Purkinje cell (primary cell): Measurements from ENCODE around the gene GKN1. TPM values are rescaled to one million over a fixed set of nuclear protein-coding genes. Genes with fewer than 3 reads are reported as not detected.

Experiments used
- polyA plus RNA-seq: library from polyadenylated mRNA; unstranded; fragments of >200 nt; fragmentation: Nextera tagmentation; gene quantifications from 2 replicates; pipeline ENCODE4 v1.2.1, GENCODE V29; 2014

The GKN1 gene
- 2.8 and 5.7 TPM in 2 replicates for polyA plus RNA-seq

GRCh38 chr2:68974251-68974650, at the start of gene GKN1:
Gene GKN1 (plus strand): TSS chr2:68974636. CDS start chr2:68974678, 42 bp downstream.

GRCh38 chr2:68952887-68953521, 21.4 kb upstream of the GKN1 start, which contains the start of gene GKN2:
Gene GKN2 (minus strand): TSS chr2:68952893. CDS start chr2:68952861, 32 bp downstream.

DNA sequence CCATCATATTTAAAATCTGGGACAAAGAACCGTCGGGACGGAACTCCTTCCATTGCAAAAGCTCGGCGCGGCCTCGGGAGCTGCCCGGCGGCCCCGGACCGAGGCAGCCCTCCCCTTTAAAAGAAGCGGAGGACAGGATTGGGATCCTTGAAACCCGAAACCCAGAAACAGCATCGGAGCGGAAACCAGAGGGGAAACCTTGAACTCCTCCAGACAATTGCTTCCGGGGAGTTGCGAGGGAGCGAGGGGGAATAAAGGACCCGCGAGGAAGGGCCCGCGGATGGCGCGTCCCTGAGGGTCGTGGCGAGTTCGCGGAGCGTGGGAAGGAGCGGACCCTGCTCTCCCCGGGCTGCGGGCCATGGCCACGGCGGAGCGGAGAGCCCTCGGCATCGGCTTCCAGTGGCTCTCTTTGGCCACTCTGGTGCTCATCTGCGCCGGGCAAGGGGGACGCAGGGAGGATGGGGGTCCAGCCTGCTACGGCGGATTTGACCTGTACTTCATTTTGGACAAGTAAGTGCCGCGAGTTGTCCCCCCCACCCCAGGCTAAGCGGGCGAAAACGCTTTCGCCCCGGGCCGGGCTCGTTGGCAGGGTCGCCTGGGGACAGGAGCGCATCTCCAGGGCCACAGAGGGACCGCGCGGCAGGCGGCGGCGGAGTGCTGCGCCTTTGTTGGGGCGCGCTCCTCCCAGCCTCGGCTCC, 38.9 kb downstream of the GKN1 start, which contains the start of gene ANTXR1:
ANTXR1 (plus strand) TSS at position 38 of the 698 bp plus-strand sequence; CDS start at position 359, 321 bp downstream.

Other genes starting within 250 kb of the GKN1 start
- 0.34 and 1.6 TPM in 2 replicates for gene ARHGAP25, start 239.8 kb upstream of the GKN1 start, polyA plus RNA-seq
- not detected in 2 replicates for gene BMP10, start 103.2 kb upstream of the GKN1 start, polyA plus RNA-seq
- gene GKN2, start 21.7 kb upstream of the GKN1 start, polyA plus RNA-seq, result not detected in 2 replicates
- gene ANTXR1, start 38.5 kb downstream of the GKN1 start, polyA plus RNA-seq, result 5.6 and 5.7 TPM in 2 replicates